K562 (cell line): ENCODE measurements around the gene CHAD. TPM values are rescaled to one million over a fixed set of nuclear protein-coding genes. Genes with fewer than 3 reads are reported as not detected.

ENCODE experiments used
- U2AF2 ChIP-seq: fragments of 200-400 bp; formaldehyde crosslinking; optimal IDR thresholded peaks from 2 replicates; pipeline ENCODE3; 2017; ENCODE audit warnings: low read depth, mild to moderate bottlenecking, low read length
- polyA plus RNA-seq, 8 experiments: library from polyadenylated mRNA; depleted of rRNA in 4 of 8; stranded (reverse) in 5 of 8; unstranded in 3 of 8; fragments of >200 nt; fragmentation: Nextera tagmentation in 2 of 8; fragmentation: Illumina TruSeq in 1 of 8; extraction: Ambion mirVana in 2 of 8; extraction: Trizol in 1 of 8; gene quantifications; 2 replicates each; pipeline versions ENCODE4 v1.2.1 to v1.2.3, GENCODE V29; 2011 to 2014; ENCODE audit warnings: inconsistent platforms in 1 of 8, missing spikeins in 1 of 8
- total RNA-seq, 7 experiments: library from RNA; depleted of rRNA in 6 of 7; stranded (reverse); fragments of >200 nt in 6 of 7; fragmentation: Illumina TruSeq in 2 of 7; extraction: Trizol in 2 of 7; gene quantifications; 2 replicates each; pipeline versions ENCODE4 v1.2.1 to v1.2.3, GENCODE V29; 2011 to 2021; ENCODE audit warnings: low replicate concordance in 1 of 7
- TF ChIP-seq, protein P1 (sequence below): sonication (generic); formaldehyde crosslinking; IDR thresholded peaks from 2 replicates; pipeline ENCODE4 v1.8.0; 2022; ENCODE audit warnings: mild to moderate bottlenecking, missing genetic modification reagents
- TF ChIP-seq, protein P2 (sequence below), 2 experiments: fragments of 200-800 bp in 1 of 2; sonication (Bioruptor generic) in 1 of 2; sonication (generic) in 1 of 2; formaldehyde crosslinking in 1 of 2; IDR thresholded peaks in 1 of 2; conservative IDR thresholded peaks in 1 of 2; 2 replicates each; pipeline versions ENCODE4 v1.5.0 to v1.6.1; 2016 to 2020; ENCODE audit warnings: missing compliant biosample characterization in 1 of 2, missing genetic modification characterization in 1 of 2, missing genetic modification reagents in 1 of 2

Gene CHAD
- total and polyA plus RNA-seq, 9 of the 15 experiments (the other 6 are each of a cell fraction or from before 2014, with no cell fraction given), result not detected

DNA sequence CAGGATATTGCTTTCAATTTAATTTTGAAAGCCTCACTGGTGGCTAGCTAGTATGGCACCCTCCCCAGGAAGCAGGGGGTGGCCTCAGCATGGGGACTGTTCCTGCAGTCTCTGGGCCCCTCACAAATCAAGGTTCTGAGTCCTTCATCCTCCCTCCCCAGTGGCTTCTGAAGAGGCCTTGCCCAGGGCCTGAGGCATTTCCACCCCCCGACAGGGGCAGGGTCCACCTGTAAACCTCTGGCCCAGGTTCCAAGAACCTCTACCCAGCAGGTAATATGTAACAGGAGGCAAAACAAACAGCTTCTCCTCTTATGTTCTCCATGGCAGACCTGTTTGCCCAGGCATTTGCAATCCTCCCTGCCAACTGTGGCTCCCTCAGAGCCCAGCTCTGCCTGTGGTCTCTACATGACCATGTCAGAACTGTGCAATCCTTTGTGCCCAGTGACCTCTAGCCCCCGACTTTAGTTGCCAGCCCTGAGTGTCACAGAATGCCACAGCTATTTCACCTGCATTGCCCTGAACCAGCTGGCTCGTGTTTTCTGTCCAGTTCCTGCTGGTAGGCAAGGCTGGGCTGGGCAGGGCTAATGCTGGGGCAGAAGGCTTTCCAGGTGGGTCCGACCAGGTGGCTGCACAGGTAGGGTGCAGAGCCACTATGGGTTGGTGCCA is 28.4 kb downstream of the CHAD start (continued):
- TF ChIP-seq, protein P1, sequence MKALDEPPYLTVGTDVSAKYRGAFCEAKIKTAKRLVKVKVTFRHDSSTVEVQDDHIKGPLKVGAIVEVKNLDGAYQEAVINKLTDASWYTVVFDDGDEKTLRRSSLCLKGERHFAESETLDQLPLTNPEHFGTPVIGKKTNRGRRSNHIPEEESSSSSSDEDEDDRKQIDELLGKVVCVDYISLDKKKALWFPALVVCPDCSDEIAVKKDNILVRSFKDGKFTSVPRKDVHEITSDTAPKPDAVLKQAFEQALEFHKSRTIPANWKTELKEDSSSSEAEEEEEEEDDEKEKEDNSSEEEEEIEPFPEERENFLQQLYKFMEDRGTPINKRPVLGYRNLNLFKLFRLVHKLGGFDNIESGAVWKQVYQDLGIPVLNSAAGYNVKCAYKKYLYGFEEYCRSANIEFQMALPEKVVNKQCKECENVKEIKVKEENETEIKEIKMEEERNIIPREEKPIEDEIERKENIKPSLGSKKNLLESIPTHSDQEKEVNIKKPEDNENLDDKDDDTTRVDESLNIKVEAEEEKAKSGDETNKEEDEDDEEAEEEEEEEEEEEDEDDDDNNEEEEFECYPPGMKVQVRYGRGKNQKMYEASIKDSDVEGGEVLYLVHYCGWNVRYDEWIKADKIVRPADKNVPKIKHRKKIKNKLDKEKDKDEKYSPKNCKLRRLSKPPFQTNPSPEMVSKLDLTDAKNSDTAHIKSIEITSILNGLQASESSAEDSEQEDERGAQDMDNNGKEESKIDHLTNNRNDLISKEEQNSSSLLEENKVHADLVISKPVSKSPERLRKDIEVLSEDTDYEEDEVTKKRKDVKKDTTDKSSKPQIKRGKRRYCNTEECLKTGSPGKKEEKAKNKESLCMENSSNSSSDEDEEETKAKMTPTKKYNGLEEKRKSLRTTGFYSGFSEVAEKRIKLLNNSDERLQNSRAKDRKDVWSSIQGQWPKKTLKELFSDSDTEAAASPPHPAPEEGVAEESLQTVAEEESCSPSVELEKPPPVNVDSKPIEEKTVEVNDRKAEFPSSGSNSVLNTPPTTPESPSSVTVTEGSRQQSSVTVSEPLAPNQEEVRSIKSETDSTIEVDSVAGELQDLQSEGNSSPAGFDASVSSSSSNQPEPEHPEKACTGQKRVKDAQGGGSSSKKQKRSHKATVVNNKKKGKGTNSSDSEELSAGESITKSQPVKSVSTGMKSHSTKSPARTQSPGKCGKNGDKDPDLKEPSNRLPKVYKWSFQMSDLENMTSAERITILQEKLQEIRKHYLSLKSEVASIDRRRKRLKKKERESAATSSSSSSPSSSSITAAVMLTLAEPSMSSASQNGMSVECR (CRISPR knock-in tag), result no peak
- TF ChIP-seq, protein P2, sequence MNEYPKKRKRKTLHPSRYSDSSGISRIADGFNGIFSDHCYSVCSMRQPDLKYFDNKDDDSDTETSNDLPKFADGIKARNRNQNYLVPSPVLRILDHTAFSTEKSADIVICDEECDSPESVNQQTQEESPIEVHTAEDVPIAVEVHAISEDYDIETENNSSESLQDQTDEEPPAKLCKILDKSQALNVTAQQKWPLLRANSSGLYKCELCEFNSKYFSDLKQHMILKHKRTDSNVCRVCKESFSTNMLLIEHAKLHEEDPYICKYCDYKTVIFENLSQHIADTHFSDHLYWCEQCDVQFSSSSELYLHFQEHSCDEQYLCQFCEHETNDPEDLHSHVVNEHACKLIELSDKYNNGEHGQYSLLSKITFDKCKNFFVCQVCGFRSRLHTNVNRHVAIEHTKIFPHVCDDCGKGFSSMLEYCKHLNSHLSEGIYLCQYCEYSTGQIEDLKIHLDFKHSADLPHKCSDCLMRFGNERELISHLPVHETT (CRISPR knock-in tag; conservative IDR thresholded peaks at IDR 0.05 in 1 of 2, IDR thresholded peaks at IDR 0.05 in 1 of 2), result no peak
- no peak for TF ChIP-seq U2AF2
